ENCODE results near the gene AP1B1. TPM values are rescaled to one million over a fixed set of nuclear protein-coding genes. Genes with fewer than 3 reads are reported as not detected.

Gene AP1B1
- total RNA-seq, 2 experiments from 2014 or later = 56.6 to 59.9 TPM

- CTCF ChIA-PET = no interaction called here
- Mint-ChIP-seq H3K27ac (no peak overlapping the region), H3K27me3 (no peaks in the 10 kb centered on the region), H3K36me3 (ENCODE audit: low read depth) (peaks cover 78% of the 10 kb centered on the region), H3K4me3 (no peak overlapping the region), H3K9me3 (ENCODE audit: low read depth) (no peaks in the 10 kb centered on the region), H3K4me1 (peaks cover 11% of the 10 kb centered on the region)
- DNase-seq (no peak), ATAC-seq (no peak)
- intact Hi-C loops (cut with DNase I, micrococcal nuclease) = no loop called here
- POLR2A ChIA-PET = no interaction called here
These were observed 104.2 kb downstream of the AP1B1 start for GRCh38 chr22:29284196-29284595.

- POLR2A ChIA-PET = no interaction called here
These were observed 110.4 kb downstream of the AP1B1 start for GRCh38 chr22:29277927-29278326.

More at GRCh38 chr22:29277927-29278326, 110.4 kb downstream of the AP1B1 start:
- Mint-ChIP-seq H3K4me1 (peaks cover 47% of the 10 kb centered on the region), H3K36me3 (ENCODE audit: low read depth) (peaks cover 84% of the 10 kb centered on the region), H3K27me3 (no peaks in the 10 kb centered on the region), H3K9me3 (ENCODE audit: low read depth) (no peaks in the 10 kb centered on the region), H3K4me3 (no peak overlapping the region), H3K27ac (no peak overlapping the region)
- CTCF ChIA-PET = no interaction called here
- intact Hi-C loops (cut with DNase I, micrococcal nuclease) = no loop called here
- DNase-seq (no peak), ATAC-seq (no peak)

Small RNAs within 50 kb of the gene (microRNA-seq; reads per million reads assigned to microRNA genes)
- gene MIR3653 (ENCODE audit: borderline replicate concordance) = 146 reads per million, percentile 68 among the genes with 10 or more reads in this experiment

Other genes starting within 250 kb of the AP1B1 start
- not detected for gene EMID1, start 182.7 kb downstream of the AP1B1 start, total RNA-seq
- 10 to 100 TPM; 23.2 to 25.3 TPM for gene RHBDD3, start 120.6 kb downstream of the AP1B1 start, total RNA-seq
- 100 to 1,000 TPM; 326 to 567 TPM for gene EWSR1, start 120.3 kb downstream of the AP1B1 start, total RNA-seq
- under 1 TPM; 0.84 to 0.98 TPM for gene GAS2L1, start 81.9 kb downstream of the AP1B1 start, total RNA-seq
- under 1 TPM in 1 of 2 experiments, not detected in 1; 0.35 TPM for gene RASL10A, start 72.9 kb downstream of the AP1B1 start, total RNA-seq
- not detected for gene RFPL1, start 50.0 kb upstream of the AP1B1 start, total RNA-seq
- 1 to 10 TPM; 2.1 to 2.7 TPM for gene NEFH, start 91.6 kb upstream of the AP1B1 start, total RNA-seq
- gene THOC5, start 165.2 kb upstream of the AP1B1 start, total RNA-seq = 10 to 100 TPM; 52.4 to 65.7 TPM
- gene NIPSNAP1, start 192.5 kb upstream of the AP1B1 start, total RNA-seq = 10 to 100 TPM; 75.0 to 78.0 TPM
- 10 to 100 TPM; 40.2 to 43.1 TPM for gene NF2, start 215.1 kb upstream of the AP1B1 start, total RNA-seq

Measured in activated CD4-positive, alpha-beta T cell treated with anti-CD3 and anti-CD28 coated beads for 36 hours (primary cell).